ENCODE measurements around the gene ATP5PB.

- TF ChIP-seq, protein P1, sequence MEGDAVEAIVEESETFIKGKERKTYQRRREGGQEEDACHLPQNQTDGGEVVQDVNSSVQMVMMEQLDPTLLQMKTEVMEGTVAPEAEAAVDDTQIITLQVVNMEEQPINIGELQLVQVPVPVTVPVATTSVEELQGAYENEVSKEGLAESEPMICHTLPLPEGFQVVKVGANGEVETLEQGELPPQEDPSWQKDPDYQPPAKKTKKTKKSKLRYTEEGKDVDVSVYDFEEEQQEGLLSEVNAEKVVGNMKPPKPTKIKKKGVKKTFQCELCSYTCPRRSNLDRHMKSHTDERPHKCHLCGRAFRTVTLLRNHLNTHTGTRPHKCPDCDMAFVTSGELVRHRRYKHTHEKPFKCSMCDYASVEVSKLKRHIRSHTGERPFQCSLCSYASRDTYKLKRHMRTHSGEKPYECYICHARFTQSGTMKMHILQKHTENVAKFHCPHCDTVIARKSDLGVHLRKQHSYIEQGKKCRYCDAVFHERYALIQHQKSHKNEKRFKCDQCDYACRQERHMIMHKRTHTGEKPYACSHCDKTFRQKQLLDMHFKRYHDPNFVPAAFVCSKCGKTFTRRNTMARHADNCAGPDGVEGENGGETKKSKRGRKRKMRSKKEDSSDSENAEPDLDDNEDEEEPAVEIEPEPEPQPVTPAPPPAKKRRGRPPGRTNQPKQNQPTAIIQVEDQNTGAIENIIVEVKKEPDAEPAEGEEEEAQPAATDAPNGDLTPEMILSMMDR (IDR thresholded peaks at IDR 0.05 in 2 of 3, conservative IDR thresholded peaks at IDR 0.05 in 1 of 3; ENCODE audit: borderline replicate concordance in 1 of 3, insufficient read depth in 1 of 3, low read depth in 2 of 3, low read length in 2 of 3): no peak
- TF ChIP-seq EZH2 (IDR thresholded peaks at IDR 0.05) (no peak), EZH2phosphoT487 (IDR thresholded peaks at IDR 0.05; ENCODE audit: borderline replicate concordance) (no peak)
Observed at GRCh38 chr1:111499026-111499785, 49.9 kb downstream of the ATP5PB start.

All from HCT116 (cell line).